Neural progenitor cell (in vitro differentiated cells): Measurements from ENCODE around the gene LDHAL6B. TPM values are rescaled to one million over a fixed set of nuclear protein-coding genes. Genes with fewer than 3 reads are reported as not detected.

Experiments used
- DNase-seq: peaks from one replicate; pipeline ENCODE4 v3.0.0-alpha.2; 2016; ENCODE audit warnings: low spot score
- H2AFZ ChIP-seq: fragments of 200-600 bp; sonication (generic); replicated peaks from 2 replicates; pipeline ENCODE4 v1.6.1; 2016; ENCODE audit warnings: antibody characterized with exemption
- H3F3A ChIP-seq: fragments of 200-600 bp; sonication (generic); 2 replicates; pipeline ENCODE4 v1.6.1; 2016; ENCODE audit warnings: antibody characterized with exemption, low read depth
- H3K27ac ChIP-seq: fragments of 200-600 bp; sonication (generic); 2 replicates; pipeline ENCODE4 v1.5.1; 2016; ENCODE audit warnings: mild to moderate bottlenecking
- H3K27me3 ChIP-seq: fragments of 200-600 bp; sonication (generic); 2 replicates; pipeline ENCODE4 v1.6.1; 2016; ENCODE audit warnings: mild to moderate bottlenecking, moderate library complexity
- H3K36me3 ChIP-seq: fragments of 200-600 bp; sonication (generic); 2 replicates; pipeline ENCODE4 v1.5.1; 2016
- H3K4me1 ChIP-seq: fragments of 200-600 bp; sonication (generic); 2 replicates; pipeline ENCODE4 v1.6.1; 2016; ENCODE audit warnings: mixed run types
- H3K4me2 ChIP-seq: fragments of 200-600 bp; sonication (generic); 2 replicates; pipeline ENCODE4 v1.6.1; 2016
- H3K4me3 ChIP-seq: fragments of 200-600 bp; sonication (generic); 2 replicates; pipeline ENCODE4 v1.5.1; 2016
- H3K79me2 ChIP-seq: fragments of 200-600 bp; sonication (generic); 2 replicates; pipeline ENCODE4 v1.6.1; 2016; ENCODE audit warnings: low read depth
- H3K9ac ChIP-seq: fragments of 200-600 bp; sonication (generic); 2 replicates; pipeline ENCODE4 v1.6.1; 2016
- H3K9me3 ChIP-seq: fragments of 200-600 bp; sonication (generic); 2 replicates; pipeline ENCODE4 v1.5.1; 2016; ENCODE audit warnings: low read depth
- H4K20me1 ChIP-seq: fragments of 200-600 bp; sonication (generic); 2 replicates; pipeline ENCODE4 v1.6.1; 2016; ENCODE audit warnings: low read depth
- H3K27ac Mint-ChIP-seq: 3 replicates; pipeline ENCODE4 v1.8.0; 2021; ENCODE audit warnings: mixed read lengths
- H3K27me3 Mint-ChIP-seq: 2 replicates; pipeline ENCODE4 v1.8.0; 2022; ENCODE audit warnings: low read depth, mild to moderate bottlenecking, inconsistent platforms, moderate library complexity, mixed read lengths; ENCODE audit not compliant: insufficient read depth
- H3K36me3 Mint-ChIP-seq: 3 replicates; pipeline ENCODE4 v1.8.0; 2021; ENCODE audit warnings: mixed read lengths
- H3K4me1 Mint-ChIP-seq: 3 replicates; pipeline ENCODE4 v1.8.0; 2021; ENCODE audit warnings: mixed read lengths
- H3K4me3 Mint-ChIP-seq: 3 replicates; pipeline ENCODE4 v1.8.0; 2021; ENCODE audit warnings: mild to moderate bottlenecking, moderate library complexity, mixed read lengths
- H3K9me3 Mint-ChIP-seq: 3 replicates; pipeline ENCODE4 v1.8.0; 2020; ENCODE audit warnings: mixed read lengths
- CTCF ChIP-seq: fragments of 200-600 bp; sonication (generic); IDR thresholded peaks from 2 replicates; pipeline ENCODE4 v1.5.1; 2017; ENCODE audit warnings: antibody characterized with exemption, mild to moderate bottlenecking
- EZH2 ChIP-seq: fragments of 200-600 bp; sonication (generic); IDR thresholded peaks from 2 replicates; pipeline ENCODE4 v1.6.1; 2017; ENCODE audit warnings: antibody characterized with exemption, mild to moderate bottlenecking, moderate library complexity
- EZH2phosphoT487 ChIP-seq: fragments of 200-600 bp; sonication (generic); IDR thresholded peaks from 2 replicates; pipeline ENCODE4 v1.6.1; 2017; ENCODE audit warnings: antibody characterized with exemption
- total RNA-seq: library from RNA; depleted of rRNA; stranded (reverse); fragments of >200 nt; gene quantifications from 2 replicates; pipeline ENCODE4 v1.2.3, GENCODE V29; 2015; ENCODE audit warnings: low replicate concordance

LDHAL6B gene
- total RNA-seq, 1 donor from 2014 or later, result not detected

DNA sequence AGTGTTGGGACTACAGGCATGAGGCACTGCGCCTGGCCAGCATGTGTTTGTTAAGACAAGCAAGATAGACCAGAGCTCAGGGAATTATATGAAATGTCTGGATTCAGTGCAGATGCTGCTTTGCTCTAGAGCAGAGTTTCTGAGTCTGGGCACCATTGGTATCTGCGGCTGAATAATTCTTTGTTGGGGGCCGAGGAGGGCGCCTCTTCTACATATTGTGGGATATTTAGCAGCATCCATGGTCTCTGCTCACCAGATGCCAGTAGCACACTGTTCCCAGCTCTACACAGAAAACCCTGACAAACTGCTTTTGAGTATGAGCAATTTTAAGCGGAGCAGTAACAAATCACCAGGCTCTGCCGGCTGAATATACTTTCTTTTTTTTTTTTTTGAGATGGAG, 3.6 kb upstream of the LDHAL6B start:
- no peak for TF ChIP-seq EZH2
- no peak for TF ChIP-seq EZH2phosphoT487
- Mint-ChIP-seq H3K27me3 (peaks cover 4% of the 10 kb centered on the region), H3K27ac (no peak overlapping the region), H3K4me1 (peaks cover 9% of the 10 kb centered on the region), H3K9me3 (no peaks in the 10 kb centered on the region), H3K4me3 (no peak overlapping the region), H3K36me3 (peaks cover 23% of the 10 kb centered on the region)
- no peaks in the 10 kb centered on the region for H3K27me3 ChIP-seq
- no peaks in the 10 kb centered on the region for H3K79me2 ChIP-seq
- DNase-seq, result no peak
- no peaks in the 10 kb centered on the region for H3K4me1 ChIP-seq
- no peak overlapping the region for H2AFZ ChIP-seq
- H3K27ac ChIP-seq, result no peak overlapping the region
- no peaks in the 10 kb centered on the region for H3K9me3 ChIP-seq
- H4K20me1 ChIP-seq, result no peaks in the 10 kb centered on the region
- H3F3A ChIP-seq, result no peaks in the 10 kb centered on the region
- H3K4me2 ChIP-seq, result no peak overlapping the region
- H3K36me3 ChIP-seq, result no peaks in the 10 kb centered on the region
- H3K4me3 ChIP-seq, result no peak overlapping the region
- H3K9ac ChIP-seq, result no peak overlapping the region

- Mint-ChIP-seq H3K4me1 (peaks cover 9% of the 10 kb centered on the region), H3K9me3 (no peaks in the 10 kb centered on the region), H3K27me3 (peaks cover 2% of the 10 kb centered on the region), H3K36me3 (peaks cover 28% of the 10 kb centered on the region), H3K4me3 (no peak overlapping the region), H3K27ac (no peak overlapping the region)
- Histone ChIP-seq H3K36me3 (no peaks in the 10 kb centered on the region), H2AFZ (no peak overlapping the region), H3K4me3 (no peak overlapping the region), H3K9ac (no peak overlapping the region), H3K27ac (no peak overlapping the region), H3K9me3 (no peaks in the 10 kb centered on the region), H3K79me2 (no peaks in the 10 kb centered on the region), H4K20me1 (no peaks in the 10 kb centered on the region), H3K4me1 (no peaks in the 10 kb centered on the region), H3K4me2 (no peak overlapping the region), H3K27me3 (no peaks in the 10 kb centered on the region), H3F3A (no peaks in the 10 kb centered on the region)
- DNase-seq, result no peak
- TF ChIP-seq EZH2, result no peak
- TF ChIP-seq CTCF, result no peak
- no peak for TF ChIP-seq EZH2phosphoT487
Measured at GRCh38 chr15:59203657-59204056, 3.0 kb upstream of the LDHAL6B start.

- no peaks in the 10 kb centered on the region for H3K9me3 ChIP-seq
- no peaks in the 10 kb centered on the region for H3K36me3 ChIP-seq
- H3K4me1 ChIP-seq, result no peaks in the 10 kb centered on the region
- Mint-ChIP-seq H3K4me3 (no peak overlapping the region), H3K27ac (no peak overlapping the region), H3K27me3 (no peaks in the 10 kb centered on the region), H3K9me3 (no peaks in the 10 kb centered on the region), H3K4me1 (no peaks in the 10 kb centered on the region), H3K36me3 (peaks cover 31% of the 10 kb centered on the region)
- H3K27me3 ChIP-seq, result no peaks in the 10 kb centered on the region
- no peaks in the 10 kb centered on the region for H3K79me2 ChIP-seq
- H4K20me1 ChIP-seq, result no peaks in the 10 kb centered on the region
- H2AFZ ChIP-seq, result no peak overlapping the region
- no peak overlapping the region for H3K27ac ChIP-seq
- no peak for DNase-seq
- no peak overlapping the region for H3K9ac ChIP-seq
- H3K4me2 ChIP-seq, result no peak overlapping the region
- H3K4me3 ChIP-seq, result no peak overlapping the region
- H3F3A ChIP-seq, result no peaks in the 10 kb centered on the region
- TF ChIP-seq EZH2phosphoT487, result no peak
- no peak for TF ChIP-seq EZH2
- no peak for TF ChIP-seq CTCF
Measured at GRCh38 chr15:59205839-59206622, 612 bp upstream of the LDHAL6B start.

- no peak for DNase-seq
- Histone ChIP-seq H3K4me3 (no peak overlapping the region), H3K27me3 (no peaks in the 10 kb centered on the region), H4K20me1 (no peaks in the 10 kb centered on the region), H3K4me2 (no peak overlapping the region), H3K79me2 (no peaks in the 10 kb centered on the region), H3K4me1 (no peaks in the 10 kb centered on the region), H3K27ac (no peak overlapping the region), H3K9ac (no peak overlapping the region), H3K36me3 (no peaks in the 10 kb centered on the region), H2AFZ (no peak overlapping the region), H3K9me3 (no peaks in the 10 kb centered on the region), H3F3A (no peaks in the 10 kb centered on the region)
- H3K4me1 Mint-ChIP-seq, result no peaks in the 10 kb centered on the region
- no peaks in the 10 kb centered on the region for H3K9me3 Mint-ChIP-seq
- H3K27me3 Mint-ChIP-seq, result peaks cover 7% of the 10 kb centered on the region
- no peak overlapping the region for H3K27ac Mint-ChIP-seq
- no peak overlapping the region for H3K4me3 Mint-ChIP-seq
- H3K36me3 Mint-ChIP-seq, result peaks cover 31% of the 10 kb centered on the region
- TF ChIP-seq CTCF (no peak), EZH2 (no peak), EZH2phosphoT487 (no peak)
Measured at GRCh38 chr15:59208613-59209249, 2.1 kb downstream of the LDHAL6B start.
